Activated naive CD8-positive, alpha-beta T cell treated with anti-CD3 and anti-CD28 coated beads, Interleukin-2, amount 50 U/mL, for 24 hours (primary cell): ENCODE measurements around the gene KCTD16.

Experiments used
- ATAC-seq: fragments of 150-1000 bp; cut with Tn5 transposase; one replicate; pipeline ENCODE4 v1.10.0; 2021
- DNase-seq: peaks from one replicate; pipeline ENCODE4 v3.0.0; 2021
- H3K27ac Mint-ChIP-seq: one replicate; pipeline ENCODE4 v1.8.0; 2021; ENCODE audit warnings: mild to moderate bottlenecking, mixed read lengths
- H3K27me3 Mint-ChIP-seq: one replicate; pipeline ENCODE4 v1.8.0; 2021; ENCODE audit warnings: mixed read lengths
- H3K36me3 Mint-ChIP-seq: one replicate; pipeline ENCODE4 v1.8.0; 2021; ENCODE audit warnings: low read depth, mixed read lengths
- H3K4me1 Mint-ChIP-seq: one replicate; pipeline ENCODE4 v1.8.0; 2021; ENCODE audit warnings: mixed read lengths
- H3K4me3 Mint-ChIP-seq: one replicate; pipeline ENCODE4 v1.8.0; 2021; ENCODE audit warnings: mild to moderate bottlenecking, moderate library complexity, mixed read lengths
- H3K9me3 Mint-ChIP-seq: one replicate; pipeline ENCODE4 v1.8.0; 2021; ENCODE audit warnings: mixed read lengths

KCTD16 gene

GRCh38 chr5:144142139-144142823, 28.4 kb upstream of the KCTD16 start:
- no peaks in the 10 kb centered on the region for H3K9me3 Mint-ChIP-seq
- DNase-seq (no peak), ATAC-seq (peak; percentile 78)
- H3K4me3 Mint-ChIP-seq = no peak overlapping the region
- no peak overlapping the region for H3K27ac Mint-ChIP-seq
- peaks cover 5% of the 10 kb centered on the region for H3K4me1 Mint-ChIP-seq
- no peaks in the 10 kb centered on the region for H3K36me3 Mint-ChIP-seq
- peaks cover 6% of the 10 kb centered on the region for H3K27me3 Mint-ChIP-seq

GRCh38 chr5:144142824-144143162, 27.9 kb upstream of the KCTD16 start:
- H3K4me3 Mint-ChIP-seq = no peak overlapping the region
- no peak for ATAC-seq
- H3K4me1 Mint-ChIP-seq = peaks cover 5% of the 10 kb centered on the region
- H3K9me3 Mint-ChIP-seq = no peaks in the 10 kb centered on the region
- peaks cover 6% of the 10 kb centered on the region for H3K27me3 Mint-ChIP-seq
- no peak for DNase-seq
- H3K36me3 Mint-ChIP-seq = no peaks in the 10 kb centered on the region
- H3K27ac Mint-ChIP-seq = no peak overlapping the region

GRCh38 chr5:144143625-144144024, 27.0 kb upstream of the KCTD16 start:
- Mint-ChIP-seq H3K27ac (no peak overlapping the region), H3K4me1 (peaks cover 5% of the 10 kb centered on the region), H3K9me3 (no peaks in the 10 kb centered on the region), H3K27me3 (peaks cover 6% of the 10 kb centered on the region), H3K36me3 (no peaks in the 10 kb centered on the region), H3K4me3 (no peak overlapping the region)
- no peak for ATAC-seq
- no peak for DNase-seq

- Mint-ChIP-seq H3K36me3 (no peaks in the 10 kb centered on the region), H3K9me3 (no peaks in the 10 kb centered on the region), H3K27me3 (peaks cover 6% of the 10 kb centered on the region), H3K4me3 (no peak overlapping the region), H3K27ac (no peak overlapping the region), H3K4me1 (peaks cover 5% of the 10 kb centered on the region)
- ATAC-seq (no peak), DNase-seq (no peak)
Observed at GRCh38 chr5:144144956-144145751, 25.5 kb upstream of the KCTD16 start.

GRCh38 chr5:144151026-144151425, 19.6 kb upstream of the KCTD16 start:
- no peak for ATAC-seq
- no peak overlapping the region for H3K27ac Mint-ChIP-seq
- H3K4me1 Mint-ChIP-seq = no peaks in the 10 kb centered on the region
- no peaks in the 10 kb centered on the region for H3K27me3 Mint-ChIP-seq
- DNase-seq = no peak
- no peaks in the 10 kb centered on the region for H3K36me3 Mint-ChIP-seq
- H3K4me3 Mint-ChIP-seq = no peak overlapping the region
- no peaks in the 10 kb centered on the region for H3K9me3 Mint-ChIP-seq

GRCh38 chr5:144156767-144157171, 13.9 kb upstream of the KCTD16 start:
- Mint-ChIP-seq H3K4me3 (no peak overlapping the region), H3K4me1 (no peaks in the 10 kb centered on the region), H3K36me3 (peaks cover 11% of the 10 kb centered on the region), H3K9me3 (no peaks in the 10 kb centered on the region), H3K27me3 (no peaks in the 10 kb centered on the region), H3K27ac (peak overlapping the region; percentile 6)
- DNase-seq (no peak), ATAC-seq (no peak)

- Mint-ChIP-seq H3K27me3 (no peaks in the 10 kb centered on the region), H3K27ac (no peak overlapping the region), H3K4me1 (peaks cover 11% of the 10 kb centered on the region), H3K4me3 (no peak overlapping the region), H3K36me3 (peaks cover 44% of the 10 kb centered on the region), H3K9me3 (no peaks in the 10 kb centered on the region)
- ATAC-seq = no peak
- no peak for DNase-seq
Observed at GRCh38 chr5:144162686-144163085, 8.0 kb upstream of the KCTD16 start.

GRCh38 chr5:144166696-144167095, 4.0 kb upstream of the KCTD16 start:
- no peaks in the 10 kb centered on the region for H3K27me3 Mint-ChIP-seq
- ATAC-seq (no peak), DNase-seq (no peak)
- H3K4me3 Mint-ChIP-seq = no peak overlapping the region
- peaks cover 44% of the 10 kb centered on the region for H3K36me3 Mint-ChIP-seq
- H3K9me3 Mint-ChIP-seq = no peaks in the 10 kb centered on the region
- peaks cover 45% of the 10 kb centered on the region for H3K4me1 Mint-ChIP-seq
- H3K27ac Mint-ChIP-seq = no peak overlapping the region

GRCh38 chr5:144167998-144168397, 2.7 kb upstream of the KCTD16 start:
- ATAC-seq (no peak), DNase-seq (no peak)
- Mint-ChIP-seq H3K27me3 (no peaks in the 10 kb centered on the region), H3K9me3 (no peaks in the 10 kb centered on the region), H3K4me3 (peak overlapping the region; percentile 10), H3K4me1 (peaks cover 45% of the 10 kb centered on the region), H3K27ac (no peak overlapping the region), H3K36me3 (peaks cover 33% of the 10 kb centered on the region)

- Mint-ChIP-seq H3K4me1 (peaks cover 45% of the 10 kb centered on the region), H3K27me3 (no peaks in the 10 kb centered on the region), H3K4me3 (peak overlapping the region; percentile 96), H3K27ac (peak overlapping the region; percentile 93), H3K9me3 (no peaks in the 10 kb centered on the region), H3K36me3 (peaks cover 23% of the 10 kb centered on the region)
- ATAC-seq (no peak), DNase-seq (no peak)
Observed at GRCh38 chr5:144169904-144170275, 783 bp upstream of the KCTD16 start.

- DNase-seq (no peak), ATAC-seq (no peak)
- Mint-ChIP-seq H3K4me1 (peaks cover 30% of the 10 kb centered on the region), H3K27me3 (no peaks in the 10 kb centered on the region), H3K27ac (no peak overlapping the region), H3K36me3 (peaks cover 2% of the 10 kb centered on the region), H3K4me3 (no peak overlapping the region), H3K9me3 (no peaks in the 10 kb centered on the region)
Observed at GRCh38 chr5:144173766-144174165, 3.1 kb downstream of the KCTD16 start.

- no peaks in the 10 kb centered on the region for H3K27me3 Mint-ChIP-seq
- H3K4me3 Mint-ChIP-seq = no peak overlapping the region
- DNase-seq (no peak), ATAC-seq (peak; percentile 73)
- H3K9me3 Mint-ChIP-seq = no peaks in the 10 kb centered on the region
- no peaks in the 10 kb centered on the region for H3K36me3 Mint-ChIP-seq
- peak overlapping the region; percentile 52 for H3K27ac Mint-ChIP-seq
- peaks cover 7% of the 10 kb centered on the region for H3K4me1 Mint-ChIP-seq
Observed at GRCh38 chr5:144177548-144177947, 6.9 kb downstream of the KCTD16 start.

GRCh38 chr5:144179226-144179625, 8.6 kb downstream of the KCTD16 start:
- Mint-ChIP-seq H3K27me3 (no peaks in the 10 kb centered on the region), H3K4me1 (peaks cover 11% of the 10 kb centered on the region), H3K4me3 (no peak overlapping the region), H3K27ac (no peak overlapping the region), H3K36me3 (no peaks in the 10 kb centered on the region), H3K9me3 (no peaks in the 10 kb centered on the region)
- ATAC-seq (no peak), DNase-seq (no peak)

- H3K27ac Mint-ChIP-seq = no peak overlapping the region
- H3K4me1 Mint-ChIP-seq = peaks cover 12% of the 10 kb centered on the region
- H3K27me3 Mint-ChIP-seq = no peaks in the 10 kb centered on the region
- no peaks in the 10 kb centered on the region for H3K9me3 Mint-ChIP-seq
- no peak overlapping the region for H3K4me3 Mint-ChIP-seq
- H3K36me3 Mint-ChIP-seq = no peaks in the 10 kb centered on the region
- no peak for DNase-seq
- no peak for ATAC-seq
Observed at GRCh38 chr5:144183254-144183889, 12.7 kb downstream of the KCTD16 start.

GRCh38 chr5:144187699-144188294, 17.1 kb downstream of the KCTD16 start:
- peaks cover 12% of the 10 kb centered on the region for H3K4me1 Mint-ChIP-seq
- H3K27ac Mint-ChIP-seq = peak overlapping the region; percentile 94
- ATAC-seq (peak; percentile 53), DNase-seq (peak; percentile 66)
- H3K9me3 Mint-ChIP-seq = no peaks in the 10 kb centered on the region
- peak overlapping the region; percentile 31 for H3K4me3 Mint-ChIP-seq
- H3K36me3 Mint-ChIP-seq = no peaks in the 10 kb centered on the region
- no peaks in the 10 kb centered on the region for H3K27me3 Mint-ChIP-seq
